ENCODE data around the gene CDH16. TPM values are rescaled to one million over a fixed set of nuclear protein-coding genes. Genes with fewer than 3 reads are reported as not detected.

Gene CDH16
- total and polyA plus RNA-seq, 2 of the 13 experiments (the other 11 are each of a cell fraction or from before 2014, with no cell fraction given): 2.7 to 3.9 TPM

GRCh38 chr16:66904846-66905632 is 13.6 kb downstream of the CDH16 start (continued):
- TF ChIP-seq ZNF318 (CRISPR knock-in tag; IDR thresholded peaks at IDR 0.05): no peak
- TF ChIP-seq ZNF430 (CRISPR knock-in tag; IDR thresholded peaks at IDR 0.05): 0 out of 2 replicates have a peak, but pooled peaks have one; percentile 13
- TF ChIP-seq, protein P1, sequence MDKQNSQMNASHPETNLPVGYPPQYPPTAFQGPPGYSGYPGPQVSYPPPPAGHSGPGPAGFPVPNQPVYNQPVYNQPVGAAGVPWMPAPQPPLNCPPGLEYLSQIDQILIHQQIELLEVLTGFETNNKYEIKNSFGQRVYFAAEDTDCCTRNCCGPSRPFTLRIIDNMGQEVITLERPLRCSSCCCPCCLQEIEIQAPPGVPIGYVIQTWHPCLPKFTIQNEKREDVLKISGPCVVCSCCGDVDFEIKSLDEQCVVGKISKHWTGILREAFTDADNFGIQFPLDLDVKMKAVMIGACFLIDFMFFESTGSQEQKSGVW (CRISPR knock-in tag; IDR thresholded peaks at IDR 0.05; ENCODE audit: borderline replicate concordance): no peak
- no peak for TF ChIP-seq ZNF770 (CRISPR knock-in tag; IDR thresholded peaks at IDR 0.05)
- peak; percentile 84 for TF ChIP-seq RXRB (CRISPR knock-in tag; IDR thresholded peaks at IDR 0.05; ENCODE audit: borderline replicate concordance)
- TF ChIP-seq PAF1 (CRISPR knock-in tag; IDR thresholded peaks at IDR 0.05): no peak
- TF ChIP-seq, protein P2, sequence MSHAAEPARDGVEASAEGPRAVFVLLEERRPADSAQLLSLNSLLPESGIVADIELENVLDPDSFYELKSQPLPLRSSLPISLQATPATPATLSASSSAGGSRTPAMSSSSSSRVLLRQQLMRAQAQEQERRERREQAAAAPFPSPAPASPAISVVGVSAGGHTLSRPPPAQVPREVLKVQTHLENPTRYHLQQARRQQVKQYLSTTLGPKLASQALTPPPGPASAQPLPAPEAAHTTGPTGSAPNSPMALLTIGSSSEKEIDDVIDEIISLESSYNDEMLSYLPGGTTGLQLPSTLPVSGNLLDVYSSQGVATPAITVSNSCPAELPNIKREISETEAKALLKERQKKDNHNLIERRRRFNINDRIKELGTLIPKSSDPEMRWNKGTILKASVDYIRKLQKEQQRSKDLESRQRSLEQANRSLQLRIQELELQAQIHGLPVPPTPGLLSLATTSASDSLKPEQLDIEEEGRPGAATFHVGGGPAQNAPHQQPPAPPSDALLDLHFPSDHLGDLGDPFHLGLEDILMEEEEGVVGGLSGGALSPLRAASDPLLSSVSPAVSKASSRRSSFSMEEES (CRISPR knock-in tag; IDR thresholded peaks at IDR 0.05): no peak; the same call in 1 of the 2 replicates
- TF ChIP-seq ZFP36L1 (CRISPR knock-in tag; IDR thresholded peaks at IDR 0.05): no peak; the same call in 1 of the 2 replicates
- no peak for TF ChIP-seq PLRG1 (conservative IDR thresholded peaks at IDR 0.05)
- no peak for TF ChIP-seq ZFAT (CRISPR knock-in tag; conservative IDR thresholded peaks at IDR 0.05)
- TF ChIP-seq HDAC1 (CRISPR knock-in tag; IDR thresholded peaks at IDR 0.05): peak; percentile 74; the same call in 1 of the 2 replicates
- TF ChIP-seq ZFYVE20 (CRISPR knock-in tag; IDR thresholded peaks at IDR 0.05; ENCODE audit: borderline replicate concordance, low read depth): no peak
- TF ChIP-seq IRX3 (CRISPR knock-in tag; IDR thresholded peaks at IDR 0.05; ENCODE audit: borderline replicate concordance, low read depth): no peak

All from HepG2 (cell line).